GM15510 (cell line): Measurements from ENCODE around the gene EWSR1.

Experiments used
- POLR2A ChIP-seq: IDR thresholded peaks from 3 replicates; pipeline ENCODE4 v1.6.1; 2011; ENCODE audit warnings: borderline replicate concordance; ENCODE audit not compliant: insufficient read length; ENCODE audit errors: extremely low read depth

The EWSR1 gene

DNA sequence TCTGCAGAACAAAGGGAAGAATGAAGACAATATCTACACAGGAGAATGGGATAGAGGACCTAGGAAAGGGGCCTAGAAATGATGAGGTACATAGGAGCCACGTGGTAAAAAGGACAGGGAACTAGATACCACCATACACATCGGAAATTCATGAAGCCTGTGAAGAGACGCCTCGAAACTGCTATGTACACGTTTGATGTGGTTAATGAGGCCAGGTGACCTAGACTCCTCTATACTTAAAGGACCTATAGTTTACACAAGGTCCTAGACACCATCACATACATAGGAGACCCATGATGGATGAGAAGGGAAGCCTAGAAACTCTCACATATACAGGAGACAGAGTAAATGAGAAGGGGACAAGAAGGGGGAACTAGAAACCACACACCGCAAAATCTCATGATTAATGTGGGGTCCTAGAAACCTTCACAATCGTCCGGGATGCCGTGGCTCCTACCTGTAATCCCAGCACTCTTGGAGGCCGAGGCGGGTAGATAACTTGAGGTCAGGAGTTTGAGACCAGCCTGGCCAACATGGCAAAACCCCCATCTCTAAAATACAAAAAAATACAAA is 24.1 kb upstream of the EWSR1 start:
- TF ChIP-seq POLR2A, result no peak

DNA sequence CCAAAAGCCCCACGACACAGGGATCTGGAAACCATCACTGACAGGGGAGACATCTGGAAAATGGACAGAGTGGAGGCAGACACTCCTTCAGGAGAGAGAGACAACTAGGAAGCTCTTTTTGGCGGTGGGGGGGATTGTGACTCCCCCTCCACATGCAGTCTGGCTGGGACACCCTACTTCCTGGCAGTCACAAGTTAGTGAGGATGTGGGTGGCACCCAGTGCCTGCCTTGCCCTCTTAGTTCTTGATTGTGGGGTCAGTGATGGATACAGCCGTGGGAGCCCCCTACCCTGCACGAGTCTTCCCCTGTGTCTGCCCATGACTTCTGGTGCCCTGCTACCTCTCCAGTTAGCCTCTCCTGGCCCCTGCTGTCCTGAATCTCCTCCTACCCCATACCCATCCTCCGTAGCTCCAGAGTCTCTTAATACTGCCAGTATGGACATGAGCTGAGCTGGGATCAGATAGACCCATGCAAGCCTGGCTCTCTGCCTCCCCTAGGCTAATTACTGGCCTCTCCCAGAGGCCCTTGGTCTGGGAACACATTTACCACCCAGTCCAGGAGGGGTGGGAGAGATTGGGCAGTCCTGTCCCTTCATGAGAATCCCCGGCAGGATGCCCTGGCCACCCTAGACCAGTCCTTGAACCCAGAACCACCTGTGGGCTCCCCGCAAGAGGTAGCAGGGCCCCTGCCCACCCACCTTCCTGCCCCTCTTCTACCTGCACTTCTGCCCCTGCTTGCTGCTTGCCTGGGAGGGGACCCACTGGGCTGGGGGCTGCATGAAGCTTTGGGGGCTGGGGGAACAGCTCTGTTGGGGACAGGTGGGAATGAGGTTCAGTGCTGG is 23.1 kb upstream of the EWSR1 start:
- TF ChIP-seq POLR2A, result no peak

DNA sequence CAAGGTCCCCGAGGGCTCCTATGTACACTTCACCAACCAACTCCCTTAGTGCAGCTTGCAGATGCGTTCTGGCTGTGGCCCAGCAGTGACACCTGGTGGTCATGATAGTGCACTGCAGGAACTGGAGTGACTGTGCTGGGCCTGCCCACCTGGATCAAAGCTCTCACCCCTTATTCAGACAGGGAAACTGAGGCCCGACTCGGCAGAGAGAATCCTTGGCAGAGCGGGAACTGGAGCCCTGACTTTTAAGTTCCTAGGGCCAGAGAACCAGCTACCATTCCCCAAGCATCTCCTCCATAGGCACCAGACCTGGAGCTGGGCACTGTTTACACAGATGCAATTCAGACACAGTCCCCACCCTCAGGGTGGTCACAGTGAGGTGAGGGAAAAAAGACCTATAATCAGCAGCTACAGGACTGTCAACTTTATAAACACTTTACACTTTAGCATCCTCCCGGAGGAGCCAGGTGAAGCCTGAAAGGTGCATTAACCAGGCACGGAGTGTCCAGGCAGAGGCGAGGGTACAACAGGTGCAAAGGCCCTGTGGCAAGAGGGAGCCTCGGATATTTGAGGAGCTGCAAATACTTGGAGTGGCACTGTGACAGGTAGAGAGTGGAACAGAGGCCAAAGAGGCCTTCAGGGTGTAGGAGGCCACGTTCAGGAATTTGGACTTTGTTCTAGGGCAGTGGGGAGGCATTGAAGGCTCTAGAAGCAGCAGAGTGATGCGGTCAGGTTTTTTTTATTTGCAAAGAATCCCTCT is 22.3 kb upstream of the EWSR1 start:
- no peak for TF ChIP-seq POLR2A

GRCh38 chr22:29251265-29251664 is 16.8 kb upstream of the EWSR1 start:
- TF ChIP-seq POLR2A, result no peak

DNA sequence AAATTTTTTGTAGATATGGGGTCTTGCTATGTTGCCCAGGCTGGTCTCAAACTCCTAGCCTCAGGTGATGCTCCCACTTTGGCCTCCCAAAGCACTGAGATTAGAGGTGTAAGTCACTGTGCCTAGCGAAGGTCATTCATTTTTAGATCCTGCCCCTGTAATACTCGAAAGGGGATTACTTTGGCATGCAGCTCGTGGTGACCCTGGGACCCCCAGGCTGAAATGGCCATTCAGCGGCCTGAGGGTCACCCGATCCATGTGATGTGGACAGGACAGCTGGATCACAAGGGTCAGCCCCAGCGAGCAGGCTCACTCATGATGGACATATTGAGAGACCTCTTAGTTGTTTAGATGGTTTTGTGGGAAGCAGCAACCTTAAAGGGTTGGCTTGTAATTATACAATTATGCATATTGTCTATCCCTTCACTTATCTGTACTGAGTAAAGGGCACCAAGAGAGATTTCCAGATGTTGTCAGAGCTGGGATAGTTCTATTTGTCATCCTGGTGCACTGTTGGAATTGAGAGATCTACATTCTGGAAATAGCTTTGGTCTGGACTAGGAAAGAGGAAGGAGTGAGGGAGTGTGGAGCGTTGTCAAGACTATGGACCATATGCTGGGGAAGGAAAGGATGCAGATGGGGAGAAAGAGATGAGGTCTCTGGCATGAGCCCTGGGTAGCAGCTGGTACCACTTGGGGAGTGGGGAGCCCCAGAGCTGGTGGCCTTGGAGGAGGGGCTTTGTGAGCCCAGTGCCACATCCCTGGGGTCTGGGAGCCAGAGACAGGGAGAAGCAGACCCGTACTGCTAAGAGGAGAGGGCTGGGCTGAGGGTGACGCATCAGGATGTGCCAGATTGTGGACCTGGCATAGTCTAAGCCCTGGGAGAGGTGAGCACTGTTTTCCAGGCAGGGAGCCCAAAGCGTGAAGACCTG is 15.8 kb upstream of the EWSR1 start:
- TF ChIP-seq POLR2A, result no peak

DNA sequence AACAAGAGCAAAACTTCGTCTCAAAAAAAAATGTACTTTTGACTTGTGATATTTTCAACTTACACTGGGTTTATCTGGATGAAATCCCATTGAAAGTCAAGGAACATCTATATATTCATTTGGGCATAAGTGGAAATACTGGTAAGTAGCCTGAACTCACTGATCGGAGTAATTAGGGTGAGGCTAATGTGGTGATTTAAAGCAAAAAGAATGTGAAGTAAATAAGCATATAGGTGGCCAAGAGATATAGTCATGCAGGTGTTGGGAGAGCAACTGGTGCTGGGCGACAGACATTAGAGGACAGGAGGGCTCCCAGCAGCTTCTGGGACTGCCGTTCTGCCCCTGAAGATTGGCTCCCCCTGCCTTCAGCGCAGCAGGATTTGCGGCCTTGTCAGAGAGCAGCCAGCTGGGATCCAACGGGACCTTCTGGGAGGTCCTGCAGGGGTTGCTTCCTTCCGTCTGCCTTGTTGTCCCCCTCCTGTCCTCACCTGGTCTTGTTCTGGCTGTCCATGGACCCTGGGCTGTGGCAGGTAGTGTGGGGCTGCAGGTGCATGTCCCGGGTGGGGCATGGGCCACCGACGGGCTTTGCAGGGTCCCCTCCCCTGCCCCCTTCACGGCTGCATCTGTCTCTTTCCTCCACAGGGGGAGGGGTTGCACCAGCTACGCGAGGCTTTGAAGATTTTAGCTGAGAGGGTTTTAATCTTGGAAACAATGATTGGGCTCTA is 14.3 kb upstream of the EWSR1 start:
- TF ChIP-seq POLR2A, result no peak

DNA sequence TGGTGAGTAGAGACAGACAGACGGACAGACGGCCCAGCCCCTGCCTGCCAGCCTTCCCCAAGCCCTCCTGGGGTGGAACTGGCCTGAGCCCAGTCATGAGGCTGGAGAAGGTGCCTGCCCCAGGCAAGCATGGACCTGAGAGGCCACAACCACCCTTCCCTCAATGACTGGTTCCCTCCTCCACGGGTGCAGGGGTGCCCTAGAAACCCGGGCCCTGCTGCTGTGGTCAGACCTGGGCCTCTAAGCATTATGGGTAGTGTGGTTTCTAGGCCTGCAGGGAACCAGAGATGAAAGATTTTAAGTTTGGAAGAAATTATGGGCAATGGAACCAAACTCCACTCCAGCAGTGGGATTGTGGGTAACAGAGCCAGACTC is 13.8 kb upstream of the EWSR1 start:
- no peak for TF ChIP-seq POLR2A

DNA sequence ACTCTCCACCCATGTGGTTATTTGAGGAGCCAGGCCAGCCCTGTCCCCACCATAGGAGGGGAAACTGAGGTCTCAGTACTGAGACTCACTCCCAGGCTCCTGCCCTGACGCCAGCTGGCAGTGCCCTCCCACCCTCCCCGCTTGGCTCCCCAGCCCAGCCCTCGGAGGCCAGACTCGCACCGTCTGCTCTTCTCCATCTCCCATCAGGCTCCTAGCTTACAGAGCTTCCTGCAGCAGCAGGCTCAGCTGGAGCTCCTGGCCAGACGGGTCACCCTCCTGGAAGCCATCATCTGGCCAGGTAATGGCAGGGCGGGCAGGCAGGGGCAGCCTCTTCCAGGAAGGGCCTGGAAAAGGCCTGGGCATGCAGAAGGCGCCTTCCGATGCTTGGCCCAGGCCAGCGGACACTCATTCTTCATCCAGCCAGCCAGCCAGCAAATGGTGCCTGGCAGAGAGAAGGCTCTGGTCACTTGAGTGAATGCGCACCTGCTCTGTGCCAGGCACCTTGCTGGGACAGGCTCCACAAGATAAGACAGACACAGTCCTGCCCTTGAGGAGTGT is 12.9 kb upstream of the EWSR1 start:
- TF ChIP-seq POLR2A, result no peak

DNA sequence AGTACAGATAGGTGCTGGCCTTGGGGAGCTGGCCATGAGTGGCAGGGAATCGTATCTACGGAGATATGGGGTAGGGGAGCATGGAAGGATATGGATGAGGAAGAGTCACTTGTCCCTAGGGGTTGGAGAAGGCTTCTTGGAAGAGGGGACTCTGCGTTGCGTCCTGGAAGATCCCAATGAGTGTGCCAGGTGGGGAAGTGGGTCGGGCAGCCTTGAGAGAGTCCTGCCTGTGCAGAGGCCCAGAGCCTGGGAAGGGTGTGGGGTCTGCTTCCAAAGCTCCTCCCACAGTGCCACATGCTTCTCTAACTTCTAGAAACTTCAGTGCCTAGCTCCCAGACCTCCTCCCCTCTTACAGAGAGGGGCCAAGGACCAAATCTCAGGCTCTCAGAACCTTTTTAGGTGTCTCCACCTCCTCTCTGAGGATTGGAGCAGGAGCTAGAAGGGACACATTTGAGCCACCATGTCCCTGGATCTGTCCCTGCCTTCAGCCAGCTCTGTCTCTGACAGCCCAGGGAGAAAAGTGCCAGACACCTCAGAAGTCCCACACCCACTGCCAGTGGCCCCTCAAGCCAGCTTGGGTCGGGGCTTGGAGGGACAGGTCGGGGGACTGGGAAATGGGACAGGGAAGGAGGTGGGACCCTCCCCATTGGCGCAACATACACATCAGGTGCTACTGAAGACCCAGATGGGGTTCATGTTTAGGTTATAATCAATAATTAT is 11.3 kb upstream of the EWSR1 start:
- TF ChIP-seq POLR2A, result no peak

- no peak for TF ChIP-seq POLR2A
Observed at GRCh38 chr22:29257751-29258181, 10.3 kb upstream of the EWSR1 start.

- no peak for TF ChIP-seq POLR2A
Observed at GRCh38 chr22:29258407-29259252, 9.4 kb upstream of the EWSR1 start.

DNA sequence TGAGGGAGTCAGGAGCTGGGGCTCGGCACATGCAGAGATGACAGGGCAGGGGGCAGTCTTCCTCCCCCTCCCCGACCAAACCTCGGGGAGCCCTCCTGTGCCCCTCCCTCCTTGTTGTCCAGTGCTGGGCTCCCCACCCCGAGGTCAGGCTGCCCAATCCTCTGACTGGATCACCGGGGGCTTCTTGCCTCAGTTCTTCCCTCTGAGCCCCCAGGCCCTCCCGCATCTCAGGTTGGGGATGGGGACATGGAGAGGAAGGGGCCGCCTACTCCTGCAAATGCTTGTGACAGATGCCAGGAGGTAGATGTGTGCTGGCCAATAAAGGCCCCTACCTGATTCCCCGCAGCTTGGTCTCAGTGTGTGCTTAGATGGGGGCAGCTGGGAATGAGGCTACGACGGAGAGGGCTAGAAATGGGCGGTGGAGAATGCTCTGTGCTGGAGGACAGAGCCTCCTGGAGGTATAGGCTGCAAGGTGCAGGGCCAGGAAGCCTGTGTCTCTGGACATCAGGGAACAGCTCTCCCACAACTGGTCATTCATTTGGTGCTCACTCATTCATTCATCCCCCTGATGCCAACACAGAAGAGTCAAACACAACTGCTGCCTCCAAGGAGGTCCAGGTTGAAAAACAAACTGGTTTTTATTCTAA is 8.7 kb upstream of the EWSR1 start:
- no peak for TF ChIP-seq POLR2A

DNA sequence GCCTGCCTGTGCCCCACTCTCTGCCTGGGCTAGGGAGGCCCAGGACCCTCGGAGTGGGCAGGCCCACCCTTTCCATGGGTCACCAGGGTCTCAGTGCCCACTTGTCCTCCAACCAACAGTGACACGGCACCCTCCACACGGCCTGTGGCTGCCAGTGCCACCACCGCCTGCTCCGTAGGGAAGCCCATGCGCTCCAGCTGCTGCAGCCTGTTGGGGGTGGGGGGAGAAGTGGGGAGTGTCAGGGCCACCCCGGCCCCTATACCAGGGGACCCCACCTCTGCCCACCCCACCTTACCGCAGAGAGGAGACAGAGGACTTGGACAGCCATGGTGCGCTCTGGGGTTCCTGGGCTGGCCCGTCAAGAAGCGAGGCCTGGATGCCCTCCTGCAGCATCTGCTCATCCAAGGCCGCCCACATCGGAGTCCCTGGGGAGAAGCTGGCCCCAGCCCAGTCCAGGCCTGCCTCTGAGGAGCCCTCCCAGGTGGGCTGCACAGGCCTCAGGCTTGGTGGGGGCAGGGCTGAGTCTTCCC is 8.0 kb upstream of the EWSR1 start:
- TF ChIP-seq POLR2A, result no peak
